K562 (cell line): ENCODE results near the gene SCO1. TPM values are rescaled to one million over a fixed set of nuclear protein-coding genes. Genes with fewer than 3 reads are reported as not detected.
A peak's percentile ranks its signal among the peaks of the same experiment; 100 is the strongest.

Experiments used
- ATF7 ChIP-seq: fragments of 450-650 bp; IDR thresholded peaks from 2 replicates; pipeline ENCODE4 v1.7.1; 2014; ENCODE audit warnings: mild to moderate bottlenecking, moderate library complexity
- CREB3 ChIP-seq: fragments of 450-650 bp; conservative IDR thresholded peaks from 2 replicates; pipeline ENCODE4 v1.6.1; 2016; ENCODE audit warnings: missing genetic modification characterization, low read depth, mild to moderate bottlenecking, missing compliant biosample characterization, moderate library complexity
- CTBP1 ChIP-seq: fragments of 450-650 bp; IDR thresholded peaks from 2 replicates; pipeline ENCODE4 v1.6.1; 2016; ENCODE audit warnings: borderline replicate concordance
- ETV1 ChIP-seq: fragments of 450-650 bp; conservative IDR thresholded peaks from 2 replicates; pipeline ENCODE4 v1.6.1; 2016; ENCODE audit warnings: missing genetic modification characterization, control low read depth, low read depth, missing compliant biosample characterization
- FOXP1 ChIP-seq: sonication (generic); formaldehyde crosslinking; IDR thresholded peaks from 2 replicates; pipeline ENCODE4 v1.8.0; 2022; ENCODE audit warnings: mild to moderate bottlenecking, missing genetic modification reagents
- HMGN3 ChIP-seq: IDR thresholded peaks from 2 replicates; pipeline ENCODE4 v1.6.1; 2011; ENCODE audit warnings: borderline replicate concordance, low read depth, mild to moderate bottlenecking, mixed read lengths, low read length; ENCODE audit not compliant: insufficient read length; ENCODE audit errors: extremely low read depth
- ILF3 ChIP-seq: fragments of 450-650 bp; IDR thresholded peaks from 2 replicates; pipeline ENCODE4 v1.6.1; 2018; ENCODE audit warnings: antibody characterized with exemption, mild to moderate bottlenecking, moderate library complexity, borderline replicate concordance
- LEF1 ChIP-seq: fragments of 450-650 bp; IDR thresholded peaks from 2 replicates; pipeline ENCODE4 v1.6.1; 2016; ENCODE audit warnings: mild to moderate bottlenecking
- PHF8 ChIP-seq: fragments of 200-600 bp; sonication (generic); IDR thresholded peaks from 2 replicates; pipeline ENCODE4 v1.6.1; 2012; ENCODE audit warnings: mixed run types, mild to moderate bottlenecking, inconsistent platforms, low read length, moderate library complexity, borderline replicate concordance
- POLR2B ChIP-seq: fragments of 450-650 bp; IDR thresholded peaks from 2 replicates; pipeline ENCODE4 v1.6.1; 2018; ENCODE audit warnings: low read depth; ENCODE audit not compliant: partially characterized antibody
- SPI1 ChIP-seq: IDR thresholded peaks from 2 replicates; pipeline ENCODE4 v1.6.1; 2011; ENCODE audit warnings: low read depth, low read length, control low read depth, borderline replicate concordance
- SUPT5H ChIP-seq: fragments of 450-650 bp; IDR thresholded peaks from 2 replicates; pipeline ENCODE4 v1.6.1; 2016
- TCF15 ChIP-seq: fragments of 250-450 bp; sonication (Bioruptor Pico); IDR thresholded peaks from 2 replicates; pipeline ENCODE4 v1.8.0; 2022; ENCODE audit warnings: moderate library complexity, mild to moderate bottlenecking, inconsistent platforms
- YY1 ChIP-seq, 3 experiments: IDR thresholded peaks; 2 replicates each; pipeline ENCODE4 v1.6.1; 2011; ENCODE audit warnings: low read length in 2 of 3, mild to moderate bottlenecking in 2 of 3, moderate library complexity in 2 of 3, borderline replicate concordance in 1 of 3, control low read depth in 1 of 3, low read depth in 1 of 3; ENCODE audit not compliant: insufficient read depth in 3 of 3, insufficient replicate concordance in 2 of 3, control insufficient read depth in 1 of 3, insufficient read length in 1 of 3; ENCODE audit errors: extremely low read depth in 1 of 3
- ZBTB7A ChIP-seq: IDR thresholded peaks from 2 replicates; pipeline ENCODE4 v1.6.1; 2011; ENCODE audit warnings: low read depth, mild to moderate bottlenecking, low read length, moderate library complexity, borderline replicate concordance; ENCODE audit not compliant: control insufficient read depth
- ZFX ChIP-seq: sonication (generic); formaldehyde crosslinking; IDR thresholded peaks from 2 replicates; pipeline ENCODE4 v1.8.0; 2022; ENCODE audit warnings: mild to moderate bottlenecking, missing genetic modification reagents, moderate library complexity
- ZNF512 ChIP-seq: IDR thresholded peaks from 2 replicates; pipeline ENCODE4 v1.6.1; 2016; ENCODE audit warnings: missing genetic modification characterization, missing compliant biosample characterization
- polyA plus RNA-seq, 8 experiments: library from polyadenylated mRNA; depleted of rRNA in 4 of 8; stranded (reverse) in 5 of 8; unstranded in 3 of 8; fragments of >200 nt; fragmentation: Nextera tagmentation in 2 of 8; fragmentation: Illumina TruSeq in 1 of 8; extraction: Ambion mirVana in 2 of 8; extraction: Trizol in 1 of 8; gene quantifications; 2 replicates each; pipeline versions ENCODE4 v1.2.1 to v1.2.3, GENCODE V29; 2011 to 2014; ENCODE audit warnings: inconsistent platforms in 1 of 8, missing spikeins in 1 of 8
- total RNA-seq, 7 experiments: library from RNA; depleted of rRNA in 6 of 7; stranded (reverse); fragments of >200 nt in 6 of 7; fragmentation: Illumina TruSeq in 2 of 7; extraction: Trizol in 2 of 7; gene quantifications; 2 replicates each; pipeline versions ENCODE4 v1.2.1 to v1.2.3, GENCODE V29; 2011 to 2021; ENCODE audit warnings: low replicate concordance in 1 of 7

SCO1 gene
- total and polyA plus RNA-seq, 9 of the 15 experiments (the other 6 are each of a cell fraction or from before 2014, with no cell fraction given), result 7.1 to 40.9 (median 22.1) TPM

GRCh38 chr17:10697092-10698081 lies at the start of gene SCO1, which contains the start of gene ADPRM (continued):
- no peak for TF ChIP-seq ZNF512 (tag)
- TF ChIP-seq ETV1, result peak; percentile 77
- peak in 2 of 3 experiments; percentile 29 to 44 for TF ChIP-seq YY1 (IDR thresholded peaks at IDR 0.05; ENCODE audit: borderline replicate concordance in 1 of 3, control insufficient read depth in 1 of 3, extremely low read depth in 1 of 3, insufficient read depth in 3 of 3, insufficient read length in 1 of 3, insufficient replicate concordance in 2 of 3, low read depth in 1 of 3, low read length in 2 of 3)
- peak; percentile 86 for TF ChIP-seq SPI1
- peak; percentile 31; the same call in 1 of the 2 replicates for TF ChIP-seq CTBP1
- 0 out of 2 replicates have a peak, but pooled peaks have one; percentile 42 for TF ChIP-seq FOXP1 (CRISPR knock-in tag)
- TF ChIP-seq ZBTB7A, result peak; percentile 83; the same call in 1 of the 2 replicates
- peak; percentile 93; the same call in 1 of the 2 replicates for TF ChIP-seq PHF8
- TF ChIP-seq ZFX, result peak; percentile 89
- TF ChIP-seq HMGN3, result peak; percentile 55
- peak; percentile 79 for TF ChIP-seq SUPT5H
- TF ChIP-seq TCF15, result no peak
- TF ChIP-seq CREB3, result no peak
- TF ChIP-seq ILF3, result peak; percentile 34; the same call in 1 of the 2 replicates
- peak; percentile 62 for TF ChIP-seq POLR2B
- no peak for TF ChIP-seq LEF1
- TF ChIP-seq ATF7, result peak; percentile 71
